GM10248 (cell line): ENCODE measurements around the gene CHRNA1.

Source experiments
- CTCF ChIA-PET: fragments of 300-600 bp; sonication (Branson Sonifier 250); formaldehyde crosslinking; extraction: SDS; loops from one replicate; lab custom pipeline; 2021; ENCODE audit warnings: antibody characterized with exemption; lab: Yijun Ruan, JAX
- POLR2A ChIA-PET: fragments of 350-650 bp; sonication (Branson Sonifier 250); formaldehyde crosslinking; extraction: SDS; loops from one replicate; lab custom pipeline; 2020; ENCODE audit warnings: antibody characterized with exemption; lab: Yijun Ruan, JAX
- DNase-seq: peaks from one replicate; pipeline ENCODE4 v3.0.0; 2012; ENCODE audit errors: extremely low spot score
- TF ChIP-seq, protein P1 (sequence below): IDR thresholded peaks from 2 replicates; pipeline ENCODE4 v1.5.1; 2012; ENCODE audit warnings: mild to moderate bottlenecking, low read depth; ENCODE audit errors: extremely low read depth, missing control alignments, control extremely low read depth

Gene CHRNA1

DNA sequence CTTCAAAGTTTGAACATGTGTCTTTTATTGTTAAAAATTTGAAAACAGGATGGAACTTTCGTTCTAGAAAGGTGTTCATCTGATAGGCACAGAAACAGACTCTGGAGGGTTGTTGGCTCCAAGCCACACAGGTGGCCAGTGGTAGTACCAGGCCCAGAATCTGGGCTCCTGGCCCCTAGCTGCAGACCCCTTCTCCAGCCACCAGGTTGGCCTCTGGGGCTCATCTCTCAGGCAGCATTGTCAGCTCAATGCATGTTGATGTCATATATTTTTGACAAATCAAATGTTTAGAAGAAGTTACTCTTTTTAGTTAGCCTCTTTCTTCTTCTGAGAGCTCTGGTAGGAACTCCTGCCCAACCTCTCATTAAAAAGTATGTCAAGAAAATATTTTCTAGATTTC lies 34.5 kb upstream of the CHRNA1 start:
- TF ChIP-seq, protein P1, sequence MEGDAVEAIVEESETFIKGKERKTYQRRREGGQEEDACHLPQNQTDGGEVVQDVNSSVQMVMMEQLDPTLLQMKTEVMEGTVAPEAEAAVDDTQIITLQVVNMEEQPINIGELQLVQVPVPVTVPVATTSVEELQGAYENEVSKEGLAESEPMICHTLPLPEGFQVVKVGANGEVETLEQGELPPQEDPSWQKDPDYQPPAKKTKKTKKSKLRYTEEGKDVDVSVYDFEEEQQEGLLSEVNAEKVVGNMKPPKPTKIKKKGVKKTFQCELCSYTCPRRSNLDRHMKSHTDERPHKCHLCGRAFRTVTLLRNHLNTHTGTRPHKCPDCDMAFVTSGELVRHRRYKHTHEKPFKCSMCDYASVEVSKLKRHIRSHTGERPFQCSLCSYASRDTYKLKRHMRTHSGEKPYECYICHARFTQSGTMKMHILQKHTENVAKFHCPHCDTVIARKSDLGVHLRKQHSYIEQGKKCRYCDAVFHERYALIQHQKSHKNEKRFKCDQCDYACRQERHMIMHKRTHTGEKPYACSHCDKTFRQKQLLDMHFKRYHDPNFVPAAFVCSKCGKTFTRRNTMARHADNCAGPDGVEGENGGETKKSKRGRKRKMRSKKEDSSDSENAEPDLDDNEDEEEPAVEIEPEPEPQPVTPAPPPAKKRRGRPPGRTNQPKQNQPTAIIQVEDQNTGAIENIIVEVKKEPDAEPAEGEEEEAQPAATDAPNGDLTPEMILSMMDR, result no peak
- CTCF ChIA-PET, result interaction anchor here (1.2 to 1.7 kb wide), 2 partner anchors 11 to 27 kb away, joined by 3 to 4 read pairs; no protein-coding TSS in a partner anchor
- POLR2A ChIA-PET, result no interaction called here
- DNase-seq, result no peak

- ChIA-PET CTCF (no interaction called here), POLR2A (no interaction called here)
- TF ChIP-seq, protein P1, result no peak
- no peak for DNase-seq
These were observed 33.6 kb upstream of the CHRNA1 start for GRCh38 chr2:174797781-174798276.

- DNase-seq, result no peak
- TF ChIP-seq, protein P1, result no peak
- CTCF ChIA-PET, result interaction anchor here (1.0 to 2.1 kb wide), 8 partner anchors 9 to 99 kb away, joined by 3 to 7 read pairs (median 6); no protein-coding TSS in a partner anchor
- POLR2A ChIA-PET, result no interaction called here
These were observed 32.1 kb upstream of the CHRNA1 start for GRCh38 chr2:174796319-174796771.

DNA sequence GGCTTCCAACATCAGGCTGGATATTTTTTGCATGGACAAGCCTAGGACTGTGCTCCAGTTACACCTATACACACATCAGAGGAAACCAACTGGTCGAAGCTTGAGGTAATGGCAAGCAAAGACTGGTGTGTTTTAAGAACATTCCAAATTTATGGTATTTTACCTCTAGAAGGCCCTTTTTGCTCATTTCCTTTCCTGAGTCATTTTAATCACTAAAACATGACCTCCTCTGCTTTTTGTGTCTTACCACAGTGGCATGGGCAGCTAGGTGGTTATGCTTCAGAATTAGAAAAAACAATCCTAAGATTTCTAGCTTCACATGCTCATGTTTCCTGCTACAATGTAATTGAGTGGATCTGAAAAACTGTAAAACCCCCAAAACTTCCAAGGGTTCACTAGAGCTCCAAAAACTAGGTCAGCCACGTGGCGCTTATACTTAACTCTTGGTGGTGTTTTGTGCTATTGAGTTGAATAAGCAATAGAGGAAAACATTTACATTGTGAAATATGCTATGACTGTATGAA lies 30.6 kb upstream of the CHRNA1 start:
- ChIA-PET CTCF (interaction anchor here (0.7 to 2.1 kb wide), 6 partner anchors 11 to 98 kb away, joined by 3 to 7 read pairs (median 4); no protein-coding TSS in a partner anchor), POLR2A (no interaction called here)

DNA sequence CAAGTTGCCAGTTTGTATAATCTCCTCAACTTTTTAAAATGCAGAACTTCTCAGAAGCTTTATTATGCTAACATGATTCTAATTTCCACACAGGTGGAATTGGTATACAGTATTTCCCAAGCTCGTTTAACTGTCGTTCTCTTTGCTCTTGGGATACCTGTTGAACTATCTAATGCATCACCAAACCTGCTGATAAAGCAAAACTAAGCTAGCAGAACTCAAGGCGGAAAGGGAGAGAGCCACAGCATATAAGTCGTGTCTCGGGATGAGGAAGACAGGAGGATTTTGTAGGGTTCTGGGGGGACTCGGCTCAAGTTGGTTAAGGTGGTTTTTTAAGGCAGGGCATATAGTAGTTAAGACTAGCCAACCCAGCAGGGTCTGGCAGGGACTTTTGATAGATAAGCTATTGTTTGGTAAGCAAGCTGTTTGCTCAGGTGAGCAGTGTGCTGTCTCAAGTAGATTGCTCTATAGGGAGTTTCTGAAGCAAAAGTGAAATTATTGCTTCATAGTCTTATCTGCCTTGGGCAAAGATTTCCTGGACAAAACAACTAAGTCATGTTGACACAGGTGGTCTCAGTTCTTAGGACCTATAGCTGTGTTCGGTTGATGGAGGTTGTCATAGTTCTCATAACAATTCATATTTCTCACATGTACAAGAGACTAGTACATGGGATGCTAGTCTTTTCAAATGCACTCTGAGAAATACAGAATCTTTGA lies 28.2 kb upstream of the CHRNA1 start:
- TF ChIP-seq, protein P1, result no peak
- ChIA-PET POLR2A (no interaction called here), CTCF (interaction anchor here (1.4 kb wide), 1 partner anchor 9 kb away, joined by 3 read pairs; no protein-coding TSS in a partner anchor)
- no peak for DNase-seq

More for the DNA sequence above, 30.6 kb upstream of the CHRNA1 start:
- TF ChIP-seq, protein P1, result no peak
- no peak for DNase-seq

DNA sequence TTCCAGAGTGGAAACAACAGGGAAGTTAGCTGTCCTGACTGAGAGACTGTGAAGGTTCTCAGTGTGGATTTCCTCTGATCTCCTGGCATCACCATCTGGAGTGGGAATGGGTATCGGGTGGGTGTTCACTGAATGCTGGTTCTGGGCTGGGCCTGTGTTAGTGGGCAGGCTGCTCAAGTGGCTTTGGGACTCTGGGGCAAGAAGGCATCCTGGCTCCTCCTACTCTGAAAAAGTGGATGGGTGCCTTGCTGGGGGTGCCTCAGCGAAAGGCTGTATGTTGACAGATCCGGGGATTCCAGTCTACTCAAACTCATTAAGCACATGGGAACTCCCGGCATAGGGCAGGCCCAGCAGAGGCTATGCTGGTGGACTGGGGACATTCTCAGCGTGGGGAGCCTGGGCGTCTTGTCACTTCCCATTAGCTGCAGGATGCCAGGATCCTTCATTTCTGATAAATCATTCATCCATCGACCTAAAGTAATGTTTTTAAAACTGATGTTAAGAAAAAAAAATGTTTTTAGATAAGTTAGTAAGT lies 27.5 kb upstream of the CHRNA1 start:
- TF ChIP-seq, protein P1, result no peak
- ChIA-PET POLR2A (no interaction called here), CTCF (interaction anchor here (1.0 to 1.4 kb wide), 2 partner anchors 9 to 10 kb away, joined by 3 read pairs; no protein-coding TSS in a partner anchor)
- no peak for DNase-seq
